ENCODE results near the gene SFT2D3. TPM values are rescaled to one million over a fixed set of nuclear protein-coding genes. Genes with fewer than 3 reads are reported as not detected.

The SFT2D3 gene
- total RNA-seq, 2 donors from 2014 or later: 5.5 to 10.1 TPM

- peak; percentile 43 for DNase-seq
- H3K36me3 Mint-ChIP-seq (ENCODE audit: low read depth): no peaks in the 10 kb centered on the region
- Histone ChIP-seq H3K9me3 (ENCODE audit: control insufficient read depth, low read length) (no peaks in the 10 kb centered on the region), H3K27me3 (ENCODE audit: control insufficient read depth, insufficient read depth, low read length, poor library complexity, severe bottlenecking) (peaks cover 46% of the 10 kb centered on the region), H3K4me1 (ENCODE audit: control insufficient read depth, insufficient read depth, low read length) (no peaks in the 10 kb centered on the region), H3K4me3 (ENCODE audit: low read length) (no peak overlapping the region), H3K9ac (ENCODE audit: extremely low read depth, low read length, poor library complexity, severe bottlenecking) (no peak overlapping the region), H3K36me3 (ENCODE audit: control insufficient read depth, insufficient read depth, low read length) (no peaks in the 10 kb centered on the region), H3K27ac (ENCODE audit: low read depth, low read length) (no peak overlapping the region)
- H3K27me3 Mint-ChIP-seq (ENCODE audit: insufficient read depth): peaks cover 69% of the 10 kb centered on the region
- no peak for TF ChIP-seq CTCF (conservative IDR thresholded peaks at IDR 0.05)
- no peak overlapping the region for H3K27ac Mint-ChIP-seq
- WGBS, 2 experiments (ENCODE audit: insufficient coverage in 1 of 2, insufficient read length in 1 of 2): 87 to 88% methylated on average over 14 to 20 of the region's 20 CpGs
- no peak overlapping the region for H3K4me3 Mint-ChIP-seq
- H3K4me1 Mint-ChIP-seq: peaks cover 5% of the 10 kb centered on the region
- no peaks in the 10 kb centered on the region for H3K9me3 Mint-ChIP-seq
Observed at GRCh38 chr2:127672341-127673224, 28.7 kb upstream of the SFT2D3 start.

- whole genome bisulfite sequencing, 2 experiments (ENCODE audit: insufficient coverage in 1 of 2, insufficient read length in 1 of 2): 93 to 97% methylated on average over 14 to 17 of the region's 17 CpGs
- no peaks in the 10 kb centered on the region for H3K4me1 ChIP-seq (ENCODE audit: control insufficient read depth, insufficient read depth, low read length)
- Mint-ChIP-seq H3K27ac (no peak overlapping the region), H3K36me3 (ENCODE audit: low read depth) (no peaks in the 10 kb centered on the region), H3K27me3 (ENCODE audit: insufficient read depth) (peaks cover 77% of the 10 kb centered on the region), H3K4me3 (peak overlapping the region; percentile 60), H3K4me1 (peaks cover 5% of the 10 kb centered on the region), H3K9me3 (no peaks in the 10 kb centered on the region)
- H3K9ac ChIP-seq (ENCODE audit: extremely low read depth, low read length, poor library complexity, severe bottlenecking): no peak overlapping the region
- no peak for TF ChIP-seq CTCF (conservative IDR thresholded peaks at IDR 0.05)
- no peaks in the 10 kb centered on the region for H3K36me3 ChIP-seq (ENCODE audit: control insufficient read depth, insufficient read depth, low read length)
- peaks cover 55% of the 10 kb centered on the region for H3K27me3 ChIP-seq (ENCODE audit: control insufficient read depth, insufficient read depth, low read length, poor library complexity, severe bottlenecking)
- no peaks in the 10 kb centered on the region for H3K9me3 ChIP-seq (ENCODE audit: control insufficient read depth, low read length)
- H3K27ac ChIP-seq (ENCODE audit: low read depth, low read length): no peak overlapping the region
- peak; percentile 48 for DNase-seq
- H3K4me3 ChIP-seq (ENCODE audit: low read length): peak overlapping the region; percentile 71
Observed at GRCh38 chr2:127673291-127674069, 27.8 kb upstream of the SFT2D3 start.

- peak; percentile 77 for DNase-seq
Observed at GRCh38 chr2:127674241-127675209, 26.8 kb upstream of the SFT2D3 start.

More at GRCh38 chr2:127674241-127675209, 26.8 kb upstream of the SFT2D3 start:
- Histone ChIP-seq H3K9ac (ENCODE audit: extremely low read depth, low read length, poor library complexity, severe bottlenecking) (no peak overlapping the region), H3K4me1 (ENCODE audit: control insufficient read depth, insufficient read depth, low read length) (no peaks in the 10 kb centered on the region), H3K9me3 (ENCODE audit: control insufficient read depth, low read length) (no peaks in the 10 kb centered on the region), H3K36me3 (ENCODE audit: control insufficient read depth, insufficient read depth, low read length) (no peaks in the 10 kb centered on the region), H3K27ac (ENCODE audit: low read depth, low read length) (no peak overlapping the region), H3K4me3 (ENCODE audit: low read length) (peak overlapping the region; percentile 71), H3K27me3 (ENCODE audit: control insufficient read depth, insufficient read depth, low read length, poor library complexity, severe bottlenecking) (peaks cover 59% of the 10 kb centered on the region)
- Mint-ChIP-seq H3K27ac (no peak overlapping the region), H3K4me3 (peak overlapping the region; percentile 63), H3K27me3 (ENCODE audit: insufficient read depth) (peaks cover 78% of the 10 kb centered on the region), H3K9me3 (no peaks in the 10 kb centered on the region), H3K36me3 (ENCODE audit: low read depth) (no peaks in the 10 kb centered on the region), H3K4me1 (peaks cover 5% of the 10 kb centered on the region)
- 14 to 21% methylated on average over 19 to 64 of the region's 72 CpGs for WGBS, 2 experiments (ENCODE audit: insufficient coverage in 1 of 2, insufficient read length in 1 of 2)
- TF ChIP-seq CTCF (conservative IDR thresholded peaks at IDR 0.05): no peak

All from endodermal cell (in vitro differentiated cells).